HEK293 (cell line): ENCODE measurements around the gene C1QC.

ENCODE experiments used
- EGR2 ChIP-seq: fragments of 450-650 bp; formaldehyde crosslinking; IDR thresholded peaks from 2 replicates; pipeline ENCODE4 v1.5.1; 2016; ENCODE audit warnings: low read depth, missing biosample characterization, missing genetic modification characterization
- GLIS2 ChIP-seq: fragments of 450-650 bp; formaldehyde crosslinking; IDR thresholded peaks from 2 replicates; pipeline ENCODE4 v1.5.1; 2016; ENCODE audit warnings: missing biosample characterization, missing genetic modification characterization
- SALL2 ChIP-seq: fragments of 450-650 bp; formaldehyde crosslinking; IDR thresholded peaks from 2 replicates; pipeline ENCODE4 v1.5.0; 2017; ENCODE audit warnings: missing biosample characterization, mild to moderate bottlenecking, missing genetic modification characterization, borderline replicate concordance
- SP3 ChIP-seq: fragments of 450-650 bp; formaldehyde crosslinking; IDR thresholded peaks from 2 replicates; pipeline ENCODE4 v1.5.1; 2016; ENCODE audit warnings: missing biosample characterization, missing genetic modification characterization
- ZBTB17 ChIP-seq: fragments of 450-650 bp; formaldehyde crosslinking; IDR thresholded peaks from 2 replicates; pipeline ENCODE4 v1.5.1; 2016; ENCODE audit warnings: missing biosample characterization, missing genetic modification characterization
- ZBTB21 ChIP-seq: fragments of 450-650 bp; formaldehyde crosslinking; IDR thresholded peaks from 2 replicates; pipeline ENCODE4 v1.5.1; 2017; ENCODE audit warnings: missing biosample characterization, missing genetic modification characterization
- ZFHX2 ChIP-seq: fragments of 450-650 bp; formaldehyde crosslinking; conservative IDR thresholded peaks from 2 replicates; pipeline ENCODE4 v1.5.1; 2016; ENCODE audit warnings: missing biosample characterization, missing genetic modification characterization
- ZNF155 ChIP-seq: fragments of 450-650 bp; formaldehyde crosslinking; IDR thresholded peaks from 2 replicates; pipeline ENCODE4 v1.5.1; 2016; ENCODE audit warnings: missing biosample characterization, missing genetic modification characterization
- ZNF311 ChIP-seq: fragments of 450-650 bp; formaldehyde crosslinking; IDR thresholded peaks from 2 replicates; pipeline ENCODE4 v1.5.1; 2017; ENCODE audit warnings: missing biosample characterization, missing genetic modification characterization, borderline replicate concordance
- ZNF341 ChIP-seq: fragments of 450-650 bp; formaldehyde crosslinking; IDR thresholded peaks from 2 replicates; pipeline ENCODE4; 2016; ENCODE audit warnings: low read depth, missing biosample characterization, missing genetic modification characterization
- ZNF571 ChIP-seq: fragments of 450-650 bp; formaldehyde crosslinking; IDR thresholded peaks from 2 replicates; pipeline ENCODE4 v1.5.0; 2017; ENCODE audit warnings: missing biosample characterization, missing genetic modification characterization
- ZNF585B ChIP-seq: fragments of 450-650 bp; formaldehyde crosslinking; IDR thresholded peaks from 2 replicates; pipeline ENCODE4 v1.5.1; 2016; ENCODE audit warnings: missing biosample characterization, missing genetic modification characterization
- ZNF654 ChIP-seq: fragments of 450-650 bp; formaldehyde crosslinking; IDR thresholded peaks from 2 replicates; pipeline ENCODE4 v1.5.1; 2016; ENCODE audit warnings: low read depth, missing biosample characterization, missing genetic modification characterization
- ZNF768 ChIP-seq: fragments of 450-650 bp; formaldehyde crosslinking; IDR thresholded peaks from 2 replicates; pipeline ENCODE4 v1.5.1; 2018; ENCODE audit warnings: missing biosample characterization, mild to moderate bottlenecking, missing genetic modification characterization
- TF ChIP-seq, protein P1 (sequence below): fragments of 450-650 bp; formaldehyde crosslinking; IDR thresholded peaks from 2 replicates; pipeline ENCODE4 v1.5.1; 2016; ENCODE audit warnings: missing biosample characterization, missing genetic modification characterization
- TF ChIP-seq, protein P2 (sequence below): fragments of 450-650 bp; formaldehyde crosslinking; IDR thresholded peaks from 2 replicates; pipeline ENCODE4 v1.5.1; 2016; ENCODE audit warnings: missing biosample characterization, missing genetic modification characterization
- TF ChIP-seq, protein P3 (sequence below): fragments of 450-650 bp; IDR thresholded peaks from 2 replicates; pipeline ENCODE4 v1.5.1; 2018; ENCODE audit warnings: missing biosample characterization, mild to moderate bottlenecking, missing genetic modification characterization
- TF ChIP-seq, protein P4 (sequence below): fragments of 450-650 bp; formaldehyde crosslinking; IDR thresholded peaks from 2 replicates; pipeline ENCODE4 v1.5.1; 2016; ENCODE audit warnings: missing biosample characterization, missing genetic modification characterization, borderline replicate concordance
- TF ChIP-seq, protein P5 (sequence below): fragments of 450-650 bp; formaldehyde crosslinking; IDR thresholded peaks from 2 replicates; pipeline ENCODE4 v1.5.1; 2016; ENCODE audit warnings: missing biosample characterization, missing genetic modification characterization
- TF ChIP-seq, protein P6 (sequence below): fragments of 450-650 bp; formaldehyde crosslinking; IDR thresholded peaks from 2 replicates; pipeline ENCODE4 v1.5.1; 2016; ENCODE audit warnings: missing biosample characterization, missing genetic modification characterization

The C1QC gene

DNA sequence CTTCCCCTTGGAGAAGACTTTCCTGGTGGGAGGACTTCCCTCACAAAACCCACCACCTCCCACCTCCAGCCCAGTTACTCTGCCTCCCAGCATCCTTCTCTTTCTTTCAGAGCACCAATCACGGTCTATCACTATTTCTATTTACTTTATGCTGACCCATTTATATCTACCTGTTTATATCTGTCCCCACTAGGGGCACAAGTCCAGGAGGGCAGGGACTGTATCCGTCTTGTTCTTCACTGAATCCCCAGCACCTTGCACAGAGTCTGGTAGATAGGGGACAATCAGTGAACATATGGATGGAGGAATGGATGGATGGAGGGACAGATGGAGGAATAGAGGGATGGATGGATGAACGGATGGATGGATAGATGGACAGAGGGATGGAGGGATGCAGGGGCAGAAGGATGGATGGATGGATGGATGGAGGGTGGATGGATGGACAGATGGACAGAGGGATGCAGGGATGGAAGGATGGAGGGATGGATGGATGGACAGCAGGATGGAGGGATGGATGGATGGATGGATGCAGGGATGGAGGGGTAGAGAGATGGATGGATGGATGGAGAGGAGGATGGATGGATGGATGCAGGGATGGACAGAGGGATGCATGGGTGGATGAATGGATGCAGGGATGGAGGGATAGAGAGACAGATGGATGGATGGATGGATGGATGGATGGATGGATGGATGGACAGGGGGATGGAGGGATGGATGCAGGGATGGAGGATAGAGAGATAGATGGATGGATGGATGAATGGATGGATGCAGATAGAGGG, 15.1 kb downstream of the C1QC start (continued):
- TF ChIP-seq, protein P1, sequence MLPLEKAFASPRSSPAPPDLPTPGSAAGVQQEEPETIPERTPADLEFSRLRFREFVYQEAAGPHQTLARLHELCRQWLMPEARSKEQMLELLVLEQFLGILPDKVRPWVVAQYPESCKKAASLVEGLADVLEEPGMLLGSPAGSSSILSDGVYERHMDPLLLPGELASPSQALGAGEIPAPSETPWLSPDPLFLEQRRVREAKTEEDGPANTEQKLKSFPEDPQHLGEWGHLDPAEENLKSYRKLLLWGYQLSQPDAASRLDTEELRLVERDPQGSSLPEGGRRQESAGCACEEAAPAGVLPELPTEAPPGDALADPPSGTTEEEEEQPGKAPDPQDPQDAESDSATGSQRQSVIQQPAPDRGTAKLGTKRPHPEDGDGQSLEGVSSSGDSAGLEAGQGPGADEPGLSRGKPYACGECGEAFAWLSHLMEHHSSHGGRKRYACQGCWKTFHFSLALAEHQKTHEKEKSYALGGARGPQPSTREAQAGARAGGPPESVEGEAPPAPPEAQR (tag by site-specific recombination): no peak
- TF ChIP-seq ZBTB21: no peak
- TF ChIP-seq ZNF571 (tag by site-specific recombination): 0 out of 2 replicates have a peak, but pooled peaks have one; percentile 56
- TF ChIP-seq, protein P2, sequence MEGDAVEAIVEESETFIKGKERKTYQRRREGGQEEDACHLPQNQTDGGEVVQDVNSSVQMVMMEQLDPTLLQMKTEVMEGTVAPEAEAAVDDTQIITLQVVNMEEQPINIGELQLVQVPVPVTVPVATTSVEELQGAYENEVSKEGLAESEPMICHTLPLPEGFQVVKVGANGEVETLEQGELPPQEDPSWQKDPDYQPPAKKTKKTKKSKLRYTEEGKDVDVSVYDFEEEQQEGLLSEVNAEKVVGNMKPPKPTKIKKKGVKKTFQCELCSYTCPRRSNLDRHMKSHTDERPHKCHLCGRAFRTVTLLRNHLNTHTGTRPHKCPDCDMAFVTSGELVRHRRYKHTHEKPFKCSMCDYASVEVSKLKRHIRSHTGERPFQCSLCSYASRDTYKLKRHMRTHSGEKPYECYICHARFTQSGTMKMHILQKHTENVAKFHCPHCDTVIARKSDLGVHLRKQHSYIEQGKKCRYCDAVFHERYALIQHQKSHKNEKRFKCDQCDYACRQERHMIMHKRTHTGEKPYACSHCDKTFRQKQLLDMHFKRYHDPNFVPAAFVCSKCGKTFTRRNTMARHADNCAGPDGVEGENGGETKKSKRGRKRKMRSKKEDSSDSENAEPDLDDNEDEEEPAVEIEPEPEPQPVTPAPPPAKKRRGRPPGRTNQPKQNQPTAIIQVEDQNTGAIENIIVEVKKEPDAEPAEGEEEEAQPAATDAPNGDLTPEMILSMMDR (tag by site-specific recombination): peak; percentile 31; the same call in 1 of the 2 replicates
- no peak for TF ChIP-seq SP3 (tag by site-specific recombination)
- peak; percentile 90; the same call in 1 of the 2 replicates for TF ChIP-seq ZBTB17 (tag by site-specific recombination)
- TF ChIP-seq EGR2 (tag by site-specific recombination): 0 out of 2 replicates have a peak, but pooled peaks have one; percentile 13
- no peak for TF ChIP-seq ZNF585B
- TF ChIP-seq, protein P3, sequence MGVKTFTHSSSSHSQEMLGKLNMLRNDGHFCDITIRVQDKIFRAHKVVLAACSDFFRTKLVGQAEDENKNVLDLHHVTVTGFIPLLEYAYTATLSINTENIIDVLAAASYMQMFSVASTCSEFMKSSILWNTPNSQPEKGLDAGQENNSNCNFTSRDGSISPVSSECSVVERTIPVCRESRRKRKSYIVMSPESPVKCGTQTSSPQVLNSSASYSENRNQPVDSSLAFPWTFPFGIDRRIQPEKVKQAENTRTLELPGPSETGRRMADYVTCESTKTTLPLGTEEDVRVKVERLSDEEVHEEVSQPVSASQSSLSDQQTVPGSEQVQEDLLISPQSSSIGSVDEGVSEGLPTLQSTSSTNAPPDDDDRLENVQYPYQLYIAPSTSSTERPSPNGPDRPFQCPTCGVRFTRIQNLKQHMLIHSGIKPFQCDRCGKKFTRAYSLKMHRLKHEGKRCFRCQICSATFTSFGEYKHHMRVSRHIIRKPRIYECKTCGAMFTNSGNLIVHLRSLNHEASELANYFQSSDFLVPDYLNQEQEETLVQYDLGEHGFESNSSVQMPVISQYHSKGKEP: no peak
- TF ChIP-seq ZNF311 (tag by site-specific recombination): peak; percentile 60; the same call in 1 of the 2 replicates
- 0 out of 2 replicates have a peak, but pooled peaks have one; percentile 49 for TF ChIP-seq SALL2 (tag by site-specific recombination)
- no peak for TF ChIP-seq ZNF654
- TF ChIP-seq ZFHX2 (tag by site-specific recombination): 0 out of 2 replicates have a peak, but pooled peaks have one; percentile 23
- TF ChIP-seq, protein P4, sequence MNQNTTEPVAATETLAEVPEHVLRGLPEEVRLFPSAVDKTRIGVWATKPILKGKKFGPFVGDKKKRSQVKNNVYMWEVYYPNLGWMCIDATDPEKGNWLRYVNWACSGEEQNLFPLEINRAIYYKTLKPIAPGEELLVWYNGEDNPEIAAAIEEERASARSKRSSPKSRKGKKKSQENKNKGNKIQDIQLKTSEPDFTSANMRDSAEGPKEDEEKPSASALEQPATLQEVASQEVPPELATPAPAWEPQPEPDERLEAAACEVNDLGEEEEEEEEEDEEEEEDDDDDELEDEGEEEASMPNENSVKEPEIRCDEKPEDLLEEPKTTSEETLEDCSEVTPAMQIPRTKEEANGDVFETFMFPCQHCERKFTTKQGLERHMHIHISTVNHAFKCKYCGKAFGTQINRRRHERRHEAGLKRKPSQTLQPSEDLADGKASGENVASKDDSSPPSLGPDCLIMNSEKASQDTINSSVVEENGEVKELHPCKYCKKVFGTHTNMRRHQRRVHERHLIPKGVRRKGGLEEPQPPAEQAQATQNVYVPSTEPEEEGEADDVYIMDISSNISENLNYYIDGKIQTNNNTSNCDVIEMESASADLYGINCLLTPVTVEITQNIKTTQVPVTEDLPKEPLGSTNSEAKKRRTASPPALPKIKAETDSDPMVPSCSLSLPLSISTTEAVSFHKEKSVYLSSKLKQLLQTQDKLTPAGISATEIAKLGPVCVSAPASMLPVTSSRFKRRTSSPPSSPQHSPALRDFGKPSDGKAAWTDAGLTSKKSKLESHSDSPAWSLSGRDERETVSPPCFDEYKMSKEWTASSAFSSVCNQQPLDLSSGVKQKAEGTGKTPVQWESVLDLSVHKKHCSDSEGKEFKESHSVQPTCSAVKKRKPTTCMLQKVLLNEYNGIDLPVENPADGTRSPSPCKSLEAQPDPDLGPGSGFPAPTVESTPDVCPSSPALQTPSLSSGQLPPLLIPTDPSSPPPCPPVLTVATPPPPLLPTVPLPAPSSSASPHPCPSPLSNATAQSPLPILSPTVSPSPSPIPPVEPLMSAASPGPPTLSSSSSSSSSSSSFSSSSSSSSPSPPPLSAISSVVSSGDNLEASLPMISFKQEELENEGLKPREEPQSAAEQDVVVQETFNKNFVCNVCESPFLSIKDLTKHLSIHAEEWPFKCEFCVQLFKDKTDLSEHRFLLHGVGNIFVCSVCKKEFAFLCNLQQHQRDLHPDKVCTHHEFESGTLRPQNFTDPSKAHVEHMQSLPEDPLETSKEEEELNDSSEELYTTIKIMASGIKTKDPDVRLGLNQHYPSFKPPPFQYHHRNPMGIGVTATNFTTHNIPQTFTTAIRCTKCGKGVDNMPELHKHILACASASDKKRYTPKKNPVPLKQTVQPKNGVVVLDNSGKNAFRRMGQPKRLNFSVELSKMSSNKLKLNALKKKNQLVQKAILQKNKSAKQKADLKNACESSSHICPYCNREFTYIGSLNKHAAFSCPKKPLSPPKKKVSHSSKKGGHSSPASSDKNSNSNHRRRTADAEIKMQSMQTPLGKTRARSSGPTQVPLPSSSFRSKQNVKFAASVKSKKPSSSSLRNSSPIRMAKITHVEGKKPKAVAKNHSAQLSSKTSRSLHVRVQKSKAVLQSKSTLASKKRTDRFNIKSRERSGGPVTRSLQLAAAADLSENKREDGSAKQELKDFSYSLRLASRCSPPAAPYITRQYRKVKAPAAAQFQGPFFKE: no peak
- TF ChIP-seq, protein P5, sequence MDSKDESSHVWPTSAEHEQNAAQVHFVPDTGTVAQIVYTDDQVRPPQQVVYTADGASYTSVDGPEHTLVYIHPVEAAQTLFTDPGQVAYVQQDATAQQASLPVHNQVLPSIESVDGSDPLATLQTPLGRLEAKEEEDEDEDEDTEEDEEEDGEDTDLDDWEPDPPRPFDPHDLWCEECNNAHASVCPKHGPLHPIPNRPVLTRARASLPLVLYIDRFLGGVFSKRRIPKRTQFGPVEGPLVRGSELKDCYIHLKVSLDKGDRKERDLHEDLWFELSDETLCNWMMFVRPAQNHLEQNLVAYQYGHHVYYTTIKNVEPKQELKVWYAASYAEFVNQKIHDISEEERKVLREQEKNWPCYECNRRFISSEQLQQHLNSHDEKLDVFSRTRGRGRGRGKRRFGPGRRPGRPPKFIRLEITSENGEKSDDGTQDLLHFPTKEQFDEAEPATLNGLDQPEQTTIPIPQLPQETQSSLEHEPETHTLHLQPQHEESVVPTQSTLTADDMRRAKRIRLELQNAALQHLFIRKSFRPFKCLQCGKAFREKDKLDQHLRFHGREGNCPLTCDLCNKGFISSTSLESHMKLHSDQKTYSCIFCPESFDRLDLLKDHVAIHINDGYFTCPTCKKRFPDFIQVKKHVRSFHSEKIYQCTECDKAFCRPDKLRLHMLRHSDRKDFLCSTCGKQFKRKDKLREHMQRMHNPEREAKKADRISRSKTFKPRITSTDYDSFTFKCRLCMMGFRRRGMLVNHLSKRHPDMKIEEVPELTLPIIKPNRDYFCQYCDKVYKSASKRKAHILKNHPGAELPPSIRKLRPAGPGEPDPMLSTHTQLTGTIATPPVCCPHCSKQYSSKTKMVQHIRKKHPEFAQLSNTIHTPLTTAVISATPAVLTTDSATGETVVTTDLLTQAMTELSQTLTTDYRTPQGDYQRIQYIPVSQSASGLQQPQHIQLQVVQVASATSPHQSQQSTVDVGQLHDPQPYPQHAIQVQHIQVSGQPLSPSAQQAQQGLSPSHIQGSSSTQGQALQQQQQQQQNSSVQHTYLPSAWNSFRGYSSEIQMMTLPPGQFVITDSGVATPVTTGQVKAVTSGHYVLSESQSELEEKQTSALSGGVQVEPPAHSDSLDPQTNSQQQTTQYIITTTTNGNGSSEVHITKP (tag by site-specific recombination): no peak
- TF ChIP-seq ZNF155: no peak
- TF ChIP-seq ZNF341 (tag by site-specific recombination): no peak
- no peak for TF ChIP-seq ZNF768 (tag by site-specific recombination)
- TF ChIP-seq, protein P6, sequence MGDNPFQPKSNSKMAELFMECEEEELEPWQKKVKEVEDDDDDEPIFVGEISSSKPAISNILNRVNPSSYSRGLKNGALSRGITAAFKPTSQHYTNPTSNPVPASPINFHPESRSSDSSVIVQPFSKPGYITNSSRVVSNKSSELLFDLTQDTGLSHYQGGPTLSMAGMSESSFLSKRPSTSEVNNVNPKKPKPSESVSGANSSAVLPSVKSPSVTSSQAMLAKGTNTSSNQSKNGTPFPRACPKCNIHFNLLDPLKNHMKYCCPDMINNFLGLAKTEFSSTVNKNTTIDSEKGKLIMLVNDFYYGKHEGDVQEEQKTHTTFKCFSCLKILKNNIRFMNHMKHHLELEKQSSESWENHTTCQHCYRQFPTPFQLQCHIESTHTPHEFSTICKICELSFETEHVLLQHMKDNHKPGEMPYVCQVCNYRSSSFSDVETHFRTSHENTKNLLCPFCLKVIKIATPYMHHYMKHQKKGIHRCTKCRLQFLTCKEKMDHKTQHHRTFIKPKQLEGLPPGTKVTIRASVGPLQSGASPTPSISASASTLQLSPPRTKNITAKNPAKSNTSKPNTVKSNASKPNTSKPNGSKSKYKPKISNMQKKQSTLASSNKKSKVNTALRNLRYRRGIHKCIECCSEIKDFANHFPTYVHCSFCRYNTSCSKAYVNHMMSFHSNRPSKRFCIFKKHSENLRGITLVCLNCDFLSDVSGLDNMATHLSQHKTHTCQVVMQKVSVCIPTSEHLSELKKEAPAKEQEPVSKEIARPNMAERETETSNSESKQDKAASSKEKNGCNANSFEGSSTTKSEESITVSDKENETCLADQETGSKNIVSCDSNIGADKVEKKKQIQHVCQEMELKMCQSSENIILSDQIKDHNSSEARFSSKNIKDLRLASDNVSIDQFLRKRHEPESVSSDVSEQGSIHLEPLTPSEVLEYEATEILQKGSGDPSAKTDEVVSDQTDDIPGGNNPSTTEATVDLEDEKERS: no peak
- no peak for TF ChIP-seq GLIS2 (tag by site-specific recombination)
